ENCODE measurements around the gene DDIT3. TPM values are rescaled to one million over a fixed set of nuclear protein-coding genes. Genes with fewer than 3 reads are reported as not detected.

DDIT3 gene
- total and polyA plus RNA-seq, 2 of the 13 experiments (the other 11 are each of a cell fraction or from before 2014, with no cell fraction given) = 27.5 to 48.7 TPM

DNA sequence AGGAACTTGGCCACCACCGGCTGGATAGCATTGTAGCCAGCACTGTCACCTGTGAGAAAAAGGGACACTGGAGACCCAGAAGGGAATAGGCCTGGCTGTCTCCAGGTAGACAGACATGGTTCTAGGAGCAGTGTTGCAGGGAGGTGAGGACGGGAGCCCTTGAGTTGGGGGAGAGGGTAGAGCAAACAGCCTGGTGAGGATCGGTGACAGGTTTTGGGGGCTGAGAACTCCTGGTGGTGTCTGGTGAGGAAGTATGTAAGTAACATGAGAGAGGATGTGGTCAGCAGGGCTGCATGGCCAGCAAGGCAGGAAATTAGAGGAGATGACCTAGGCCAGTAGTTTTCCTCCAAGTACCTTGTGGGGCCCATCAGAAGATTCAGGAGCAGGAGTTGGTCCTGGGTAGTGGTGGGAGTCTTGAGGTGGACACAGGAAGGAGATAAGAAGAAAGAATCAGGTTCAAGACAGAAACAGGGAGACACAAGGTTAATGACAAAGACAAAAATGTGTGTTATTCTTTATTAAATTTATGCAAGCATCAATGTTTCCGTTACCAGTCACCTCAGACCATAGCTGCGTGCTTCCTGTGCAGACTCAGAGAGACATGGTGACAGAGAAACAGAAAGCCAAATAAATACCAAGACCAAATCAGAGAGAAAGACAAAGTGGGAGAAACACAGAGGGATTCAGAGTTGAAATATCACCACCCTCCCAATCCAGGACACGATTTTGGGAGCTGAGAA lies 40.8 kb downstream of the DDIT3 start, which contains the start of gene ARHGAP9 (continued):
- TF ChIP-seq ZFP1 (CRISPR knock-in tag; IDR thresholded peaks at IDR 0.05) (no peak), ZMYM3 (CRISPR knock-in tag; IDR thresholded peaks at IDR 0.05) (no peak), ZC3H13 (CRISPR knock-in tag; IDR thresholded peaks at IDR 0.05) (no peak), SMAD3 (CRISPR knock-in tag; IDR thresholded peaks at IDR 0.05) (no peak), STAG1 (CRISPR knock-in tag; IDR thresholded peaks at IDR 0.05) (no peak)
- TF ChIP-seq, protein P1, sequence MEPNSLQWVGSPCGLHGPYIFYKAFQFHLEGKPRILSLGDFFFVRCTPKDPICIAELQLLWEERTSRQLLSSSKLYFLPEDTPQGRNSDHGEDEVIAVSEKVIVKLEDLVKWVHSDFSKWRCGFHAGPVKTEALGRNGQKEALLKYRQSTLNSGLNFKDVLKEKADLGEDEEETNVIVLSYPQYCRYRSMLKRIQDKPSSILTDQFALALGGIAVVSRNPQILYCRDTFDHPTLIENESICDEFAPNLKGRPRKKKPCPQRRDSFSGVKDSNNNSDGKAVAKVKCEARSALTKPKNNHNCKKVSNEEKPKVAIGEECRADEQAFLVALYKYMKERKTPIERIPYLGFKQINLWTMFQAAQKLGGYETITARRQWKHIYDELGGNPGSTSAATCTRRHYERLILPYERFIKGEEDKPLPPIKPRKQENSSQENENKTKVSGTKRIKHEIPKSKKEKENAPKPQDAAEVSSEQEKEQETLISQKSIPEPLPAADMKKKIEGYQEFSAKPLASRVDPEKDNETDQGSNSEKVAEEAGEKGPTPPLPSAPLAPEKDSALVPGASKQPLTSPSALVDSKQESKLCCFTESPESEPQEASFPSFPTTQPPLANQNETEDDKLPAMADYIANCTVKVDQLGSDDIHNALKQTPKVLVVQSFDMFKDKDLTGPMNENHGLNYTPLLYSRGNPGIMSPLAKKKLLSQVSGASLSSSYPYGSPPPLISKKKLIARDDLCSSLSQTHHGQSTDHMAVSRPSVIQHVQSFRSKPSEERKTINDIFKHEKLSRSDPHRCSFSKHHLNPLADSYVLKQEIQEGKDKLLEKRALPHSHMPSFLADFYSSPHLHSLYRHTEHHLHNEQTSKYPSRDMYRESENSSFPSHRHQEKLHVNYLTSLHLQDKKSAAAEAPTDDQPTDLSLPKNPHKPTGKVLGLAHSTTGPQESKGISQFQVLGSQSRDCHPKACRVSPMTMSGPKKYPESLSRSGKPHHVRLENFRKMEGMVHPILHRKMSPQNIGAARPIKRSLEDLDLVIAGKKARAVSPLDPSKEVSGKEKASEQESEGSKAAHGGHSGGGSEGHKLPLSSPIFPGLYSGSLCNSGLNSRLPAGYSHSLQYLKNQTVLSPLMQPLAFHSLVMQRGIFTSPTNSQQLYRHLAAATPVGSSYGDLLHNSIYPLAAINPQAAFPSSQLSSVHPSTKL (CRISPR knock-in tag; IDR thresholded peaks at IDR 0.05) = no peak

DNA sequence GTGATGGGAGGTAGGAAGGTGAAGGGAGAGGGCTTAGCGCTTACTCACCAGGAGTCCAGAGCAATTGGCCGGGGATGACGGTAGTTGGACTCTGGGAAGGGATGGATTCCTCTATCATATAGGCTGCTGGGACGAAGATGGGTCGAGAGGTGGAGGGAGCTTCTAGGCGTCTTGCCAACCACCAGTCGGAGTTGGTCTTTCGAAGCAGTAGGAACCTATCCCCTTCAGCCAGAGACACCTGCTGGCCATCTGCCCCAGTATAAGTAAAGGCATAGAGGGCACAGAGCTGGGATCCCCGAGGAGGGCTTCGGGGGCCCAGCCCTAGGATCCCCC lies 41.3 kb downstream of the DDIT3 start:
- in situ Hi-C loops (cut with HindIII; ENCODE audit: extremely low pct_ligation_motif_present, low pct_unique_long_range_greater_than_20kb) = no loop called here
- ChIA-PET POLR2A (no interaction called here), CTCF (ENCODE audit: low intra/inter-chr PET ratio, low total read pairs) (no interaction called here)
- peak; percentile 9; the same call in 2 of the 3 replicates for ATAC-seq
- H3K9ac ChIP-seq (ENCODE audit: insufficient read depth, low read depth, low read length) = no peak overlapping the region
- DNase-seq (ENCODE audit: low spot score) = no peak
- 45% methylated on average over 10 of the region's 10 CpGs for WGBS (ENCODE audit: low lambda C conversion rate)
- H3K27me3 ChIP-seq (ENCODE audit: control insufficient read depth in 1 of 2, insufficient read depth in 2 of 2, low read length in 2 of 2) = peaks cover 8 to 62% of the 10 kb centered on the region in 2 experiments
- peaks cover 35% of the 10 kb centered on the region for H3K4me1 ChIP-seq (ENCODE audit: insufficient read depth, low read length)
- H3K27ac ChIP-seq (ENCODE audit: extremely low read length, insufficient read depth, low read length) = no peak overlapping the region
- no TSS peak for BruUV-seq (replicated peaks)
- H2AFZ ChIP-seq (ENCODE audit: low read length) = no peak overlapping the region
- H4K20me1 ChIP-seq (ENCODE audit: insufficient read depth, low read length) = no peaks in the 10 kb centered on the region
- TF ChIP-seq FOXA3 (CRISPR knock-in tag; IDR thresholded peaks at IDR 0.05) = no peak
- TF ChIP-seq SIX4 (CRISPR knock-in tag; IDR thresholded peaks at IDR 0.05) = no peak
- TF ChIP-seq PHF20 (CRISPR knock-in tag; IDR thresholded peaks at IDR 0.05) = no peak
- TF ChIP-seq PAWR (CRISPR knock-in tag; IDR thresholded peaks at IDR 0.05; ENCODE audit: borderline replicate concordance) = no peak
- TF ChIP-seq, protein P2, sequence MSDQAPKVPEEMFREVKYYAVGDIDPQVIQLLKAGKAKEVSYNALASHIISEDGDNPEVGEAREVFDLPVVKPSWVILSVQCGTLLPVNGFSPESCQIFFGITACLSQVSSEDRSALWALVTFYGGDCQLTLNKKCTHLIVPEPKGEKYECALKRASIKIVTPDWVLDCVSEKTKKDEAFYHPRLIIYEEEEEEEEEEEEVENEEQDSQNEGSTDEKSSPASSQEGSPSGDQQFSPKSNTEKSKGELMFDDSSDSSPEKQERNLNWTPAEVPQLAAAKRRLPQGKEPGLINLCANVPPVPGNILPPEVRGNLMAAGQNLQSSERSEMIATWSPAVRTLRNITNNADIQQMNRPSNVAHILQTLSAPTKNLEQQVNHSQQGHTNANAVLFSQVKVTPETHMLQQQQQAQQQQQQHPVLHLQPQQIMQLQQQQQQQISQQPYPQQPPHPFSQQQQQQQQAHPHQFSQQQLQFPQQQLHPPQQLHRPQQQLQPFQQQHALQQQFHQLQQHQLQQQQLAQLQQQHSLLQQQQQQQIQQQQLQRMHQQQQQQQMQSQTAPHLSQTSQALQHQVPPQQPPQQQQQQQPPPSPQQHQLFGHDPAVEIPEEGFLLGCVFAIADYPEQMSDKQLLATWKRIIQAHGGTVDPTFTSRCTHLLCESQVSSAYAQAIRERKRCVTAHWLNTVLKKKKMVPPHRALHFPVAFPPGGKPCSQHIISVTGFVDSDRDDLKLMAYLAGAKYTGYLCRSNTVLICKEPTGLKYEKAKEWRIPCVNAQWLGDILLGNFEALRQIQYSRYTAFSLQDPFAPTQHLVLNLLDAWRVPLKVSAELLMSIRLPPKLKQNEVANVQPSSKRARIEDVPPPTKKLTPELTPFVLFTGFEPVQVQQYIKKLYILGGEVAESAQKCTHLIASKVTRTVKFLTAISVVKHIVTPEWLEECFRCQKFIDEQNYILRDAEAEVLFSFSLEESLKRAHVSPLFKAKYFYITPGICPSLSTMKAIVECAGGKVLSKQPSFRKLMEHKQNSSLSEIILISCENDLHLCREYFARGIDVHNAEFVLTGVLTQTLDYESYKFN (CRISPR knock-in tag; conservative IDR thresholded peaks at IDR 0.05) = no peak
- no peak for TF ChIP-seq ZSCAN29 (CRISPR knock-in tag; conservative IDR thresholded peaks at IDR 0.05)
- no peak for TF ChIP-seq HES4 (CRISPR knock-in tag; IDR thresholded peaks at IDR 0.05; ENCODE audit: borderline replicate concordance)
- H3K9me3 ChIP-seq (ENCODE audit: low read length) = no peaks in the 10 kb centered on the region
- no peak overlapping the region for H3K4me2 ChIP-seq (ENCODE audit: low read depth, low read length)
- intact Hi-C loops (cut with micrococcal nuclease; ENCODE audit: unreplicated experiment) = no loop called here
- no peak for FAIRE-seq
- no peak overlapping the region for H3K4me3 ChIP-seq (replicated peaks in 1 of 3; ENCODE audit: insufficient read depth in 1 of 3, low read depth in 2 of 3, low read length in 3 of 3)
- no peaks in the 10 kb centered on the region for H3K79me2 ChIP-seq (ENCODE audit: insufficient read depth, low read length)
- no peaks in the 10 kb centered on the region for H3K36me3 ChIP-seq (replicated peaks in 1 of 2; ENCODE audit: control insufficient read depth in 1 of 2, insufficient read depth in 2 of 2, low read length in 2 of 2)

All from HepG2 (cell line).